GM18498 (cell line): ENCODE results near the gene ERGIC3.
A peak's percentile ranks its signal among the peaks of the same experiment; 100 is the strongest.

Experiments used
- ATAC-seq: cut with Tn5 transposase; IDR thresholded peaks from one replicate; pipeline ENCODE4 v1.9.1; 2021; ENCODE audit warnings: mild to moderate bottlenecking, moderate library complexity; ENCODE audit not compliant: unreplicated experiment

ERGIC3 gene

GRCh38 chr20:35541783-35542662, at the start of gene ERGIC3:
Gene ERGIC3, plus strand, starts transcription at chr20:35542078. Its CDS starts 20 bp downstream, at chr20:35542098.
- peak; percentile 87 for ATAC-seq

GRCh38 chr20:35492352-35492751, 49.5 kb upstream of the ERGIC3 start:
- no peak for ATAC-seq

- ATAC-seq = no peak
These were observed 45.4 kb upstream of the ERGIC3 start for GRCh38 chr20:35496481-35496880.

- ATAC-seq = no peak
These were observed 44.6 kb upstream of the ERGIC3 start for GRCh38 chr20:35497320-35497719.

GRCh38 chr20:35497780-35498189, 44.1 kb upstream of the ERGIC3 start:
- ATAC-seq = no peak

GRCh38 chr20:35499271-35499670, 42.6 kb upstream of the ERGIC3 start:
- no peak for ATAC-seq

GRCh38 chr20:35502352-35502751, 39.5 kb upstream of the ERGIC3 start:
- ATAC-seq = no peak

- no peak for ATAC-seq
These were observed 38.6 kb upstream of the ERGIC3 start for GRCh38 chr20:35503281-35503680.

- ATAC-seq = no peak
These were observed 37.9 kb upstream of the ERGIC3 start for GRCh38 chr20:35503841-35504561.

- ATAC-seq = no peak
These were observed 37.1 kb upstream of the ERGIC3 start for GRCh38 chr20:35504751-35505150.

GRCh38 chr20:35506179-35506578, 35.7 kb upstream of the ERGIC3 start:
- no peak for ATAC-seq

GRCh38 chr20:35506872-35507638, 34.8 kb upstream of the ERGIC3 start:
- no peak for ATAC-seq

- no peak for ATAC-seq
These were observed 33.2 kb upstream of the ERGIC3 start for GRCh38 chr20:35508493-35509218.

GRCh38 chr20:35510951-35511735, 30.7 kb upstream of the ERGIC3 start:
- ATAC-seq = no peak

- no peak for ATAC-seq
These were observed 30.0 kb upstream of the ERGIC3 start for GRCh38 chr20:35511814-35512420.

GRCh38 chr20:35514371-35514932, 27.4 kb upstream of the ERGIC3 start:
- no peak for ATAC-seq

GRCh38 chr20:35515341-35515740, 26.5 kb upstream of the ERGIC3 start:
- no peak for ATAC-seq

- no peak for ATAC-seq
These were observed 25.8 kb upstream of the ERGIC3 start for GRCh38 chr20:35515949-35516645.
